ENCODE measurements around the gene CDHR2.
A peak's percentile ranks its signal among the peaks of the same experiment; 100 is the strongest.

GRCh38 chr5:176525677-176526076 is 23.5 kb upstream of the CDHR2 start:
- no peak for TF ChIP-seq CTCF (IDR thresholded peaks at IDR 0.05)
- TF ChIP-seq ZNF121 (CRISPR knock-in tag; IDR thresholded peaks at IDR 0.05): 0 out of 2 replicates have a peak, but pooled peaks have one; percentile 32
- TF ChIP-seq ZBTB43 (CRISPR knock-in tag; IDR thresholded peaks at IDR 0.05): no peak
- TF ChIP-seq ZNF263 (CRISPR knock-in tag; IDR thresholded peaks at IDR 0.05; ENCODE audit: low read depth): no peak
- no peak for TF ChIP-seq ESRRA (CRISPR knock-in tag; IDR thresholded peaks at IDR 0.05; ENCODE audit: borderline replicate concordance)
- TF ChIP-seq SP1 (CRISPR knock-in tag; conservative IDR thresholded peaks at IDR 0.05): no peak
- no peak for TF ChIP-seq ATF2 (CRISPR knock-in tag; IDR thresholded peaks at IDR 0.05; ENCODE audit: borderline replicate concordance, low read depth)
- TF ChIP-seq SMAD3 (CRISPR knock-in tag; IDR thresholded peaks at IDR 0.05; ENCODE audit: borderline replicate concordance): no peak
- no peak for TF ChIP-seq NR2C2 (CRISPR knock-in tag; IDR thresholded peaks at IDR 0.05)
